Measurements from ENCODE around the gene AQP5.

AQP5 gene

DNA sequence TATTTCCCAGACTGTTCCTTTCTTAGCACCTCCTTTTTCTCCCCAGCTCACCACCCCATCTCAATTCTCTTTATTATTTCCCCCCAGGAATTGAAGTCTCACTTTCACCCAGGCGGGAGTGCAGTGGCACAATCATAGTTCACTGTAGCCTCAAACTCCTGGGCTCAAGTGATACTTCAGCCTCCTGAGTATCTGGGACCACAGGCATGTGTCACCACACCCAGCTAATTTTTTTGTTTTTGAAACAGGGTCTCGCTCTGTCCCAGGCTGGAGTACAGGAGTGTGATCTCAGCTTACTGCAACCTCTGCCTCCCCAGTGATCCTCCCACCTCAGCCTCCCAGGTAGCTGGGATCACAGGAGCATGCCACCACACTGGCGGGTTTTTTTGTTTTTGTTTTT lies 52.7 kb downstream of the AQP5 start:
- no peak overlapping the region for H3K27ac ChIP-seq
- TF ChIP-seq, protein P1, sequence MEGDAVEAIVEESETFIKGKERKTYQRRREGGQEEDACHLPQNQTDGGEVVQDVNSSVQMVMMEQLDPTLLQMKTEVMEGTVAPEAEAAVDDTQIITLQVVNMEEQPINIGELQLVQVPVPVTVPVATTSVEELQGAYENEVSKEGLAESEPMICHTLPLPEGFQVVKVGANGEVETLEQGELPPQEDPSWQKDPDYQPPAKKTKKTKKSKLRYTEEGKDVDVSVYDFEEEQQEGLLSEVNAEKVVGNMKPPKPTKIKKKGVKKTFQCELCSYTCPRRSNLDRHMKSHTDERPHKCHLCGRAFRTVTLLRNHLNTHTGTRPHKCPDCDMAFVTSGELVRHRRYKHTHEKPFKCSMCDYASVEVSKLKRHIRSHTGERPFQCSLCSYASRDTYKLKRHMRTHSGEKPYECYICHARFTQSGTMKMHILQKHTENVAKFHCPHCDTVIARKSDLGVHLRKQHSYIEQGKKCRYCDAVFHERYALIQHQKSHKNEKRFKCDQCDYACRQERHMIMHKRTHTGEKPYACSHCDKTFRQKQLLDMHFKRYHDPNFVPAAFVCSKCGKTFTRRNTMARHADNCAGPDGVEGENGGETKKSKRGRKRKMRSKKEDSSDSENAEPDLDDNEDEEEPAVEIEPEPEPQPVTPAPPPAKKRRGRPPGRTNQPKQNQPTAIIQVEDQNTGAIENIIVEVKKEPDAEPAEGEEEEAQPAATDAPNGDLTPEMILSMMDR (conservative IDR thresholded peaks at IDR 0.05): no peak
